ENCODE data around the gene MAP6.
"Not testable (repeated sequence)": the region's sequence is repeated elsewhere in the genome, so short reads cannot be mapped to it uniquely, and the experiment has no call there.

Gene MAP6

DNA sequence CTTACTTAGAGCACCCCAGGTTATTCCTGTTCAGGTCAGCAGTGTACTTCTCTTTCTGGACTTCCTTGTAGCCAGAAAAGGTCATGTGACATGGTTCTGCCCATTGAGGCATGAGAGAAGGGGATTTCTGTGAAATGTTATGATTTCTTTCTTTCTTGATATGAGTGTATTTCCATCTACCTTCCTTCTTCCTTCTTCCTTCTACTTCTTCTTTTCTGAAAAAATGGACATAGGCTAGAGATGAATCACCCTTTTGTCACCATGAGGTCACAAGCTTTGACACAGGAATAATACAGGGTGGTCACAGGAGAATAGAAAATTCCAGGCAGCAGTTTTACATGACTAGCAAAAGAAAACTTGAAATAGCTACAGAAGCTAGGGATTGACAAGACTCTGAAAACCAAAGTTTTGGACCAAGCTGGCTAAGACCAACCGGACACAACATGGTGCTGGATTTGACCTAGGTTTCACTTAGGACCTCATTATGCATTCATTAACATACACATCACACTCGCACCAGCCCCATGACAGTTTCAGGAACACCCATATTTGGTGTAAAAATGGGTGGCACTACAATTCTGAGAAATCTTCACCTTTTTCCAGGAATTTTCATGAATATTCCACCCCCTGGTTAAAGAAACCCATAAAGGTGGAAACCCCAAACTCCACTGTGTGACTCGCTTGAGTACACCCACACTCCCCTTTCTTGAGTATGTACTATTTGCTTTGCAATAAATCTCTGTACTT, 21.2 kb upstream of the MAP6 start:
- no peak overlapping the region for H3K4me3 Mint-ChIP-seq
- DNase-seq (ENCODE audit: low spot score in 2 of 2) (no peak), ATAC-seq (replicated peaks; ENCODE audit: extremely low read depth, poor library complexity, severe bottlenecking) (no peak)
- peaks cover 1% of the 10 kb centered on the region for H3K36me3 Mint-ChIP-seq (ENCODE audit: insufficient read depth)
- H3K9me3 Mint-ChIP-seq, result peaks cover 18% of the 10 kb centered on the region
- H3K27ac Mint-ChIP-seq (ENCODE audit: low read depth), result no peak overlapping the region
- peaks cover 93% of the 10 kb centered on the region for H3K27me3 Mint-ChIP-seq
- peaks cover 7% of the 10 kb centered on the region for H3K4me1 Mint-ChIP-seq

- not testable (repeated sequence) for ATAC-seq (replicated peaks; ENCODE audit: extremely low read depth, poor library complexity, severe bottlenecking); H3K27ac Mint-ChIP-seq (ENCODE audit: low read depth); H3K4me3 Mint-ChIP-seq; H3K36me3 Mint-ChIP-seq (ENCODE audit: insufficient read depth); H3K4me1 Mint-ChIP-seq; DNase-seq (ENCODE audit: low spot score in 2 of 2)
- Mint-ChIP-seq H3K9me3 (peaks cover 26% of the 10 kb centered on the region), H3K27me3 (peaks cover 79% of the 10 kb centered on the region)
Observed at GRCh38 chr11:75683856-75684255, 15.0 kb upstream of the MAP6 start.

GRCh38 chr11:75679566-75679965, 10.7 kb upstream of the MAP6 start:
- ATAC-seq (replicated peaks; ENCODE audit: extremely low read depth, poor library complexity, severe bottlenecking), result no peak
- Mint-ChIP-seq H3K4me1 (no peaks in the 10 kb centered on the region), H3K36me3 (ENCODE audit: insufficient read depth) (no peaks in the 10 kb centered on the region), H3K27ac (ENCODE audit: low read depth) (no peak overlapping the region), H3K9me3 (peaks cover 6% of the 10 kb centered on the region), H3K4me3 (no peak overlapping the region), H3K27me3 (peaks cover 64% of the 10 kb centered on the region)
- no peak for DNase-seq (ENCODE audit: low spot score in 2 of 2)

DNA sequence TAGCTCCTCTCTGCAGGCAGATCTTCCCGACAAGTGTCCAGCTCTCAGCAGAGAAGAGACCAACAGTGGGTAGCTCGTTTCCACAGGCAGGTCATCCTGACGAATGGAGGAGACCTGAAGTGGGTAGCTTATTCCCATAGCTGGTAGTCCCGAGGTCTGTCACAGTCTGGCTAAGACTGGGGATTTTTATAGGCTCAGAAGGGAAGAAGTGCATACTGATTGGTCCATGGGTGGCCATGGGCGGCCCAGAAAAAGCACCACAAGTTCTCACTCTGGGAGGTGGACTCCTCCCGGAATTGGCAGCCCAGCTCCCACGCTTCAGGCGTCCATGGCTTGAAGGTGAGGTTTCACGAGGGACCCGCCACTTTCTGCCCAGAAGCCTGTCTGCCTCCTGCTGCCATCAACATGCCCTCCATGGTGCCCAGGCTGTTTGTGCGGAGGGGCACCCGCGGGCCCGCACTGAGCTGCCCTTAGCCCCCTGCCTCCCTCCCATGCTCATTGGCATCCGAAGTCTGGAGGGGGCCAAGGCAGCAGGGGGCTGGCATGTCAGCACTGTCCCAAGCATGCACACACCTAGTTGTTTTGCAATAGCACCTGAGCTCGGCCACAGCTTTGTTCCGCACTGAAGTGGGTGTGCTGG, 9.9 kb upstream of the MAP6 start:
- Mint-ChIP-seq H3K4me1 (no peaks in the 10 kb centered on the region), H3K9me3 (peaks cover 6% of the 10 kb centered on the region), H3K27ac (ENCODE audit: low read depth) (no peak overlapping the region), H3K4me3 (no peak overlapping the region), H3K36me3 (ENCODE audit: insufficient read depth) (no peaks in the 10 kb centered on the region), H3K27me3 (peaks cover 56% of the 10 kb centered on the region)
- ATAC-seq (replicated peaks; ENCODE audit: extremely low read depth, poor library complexity, severe bottlenecking), result no peak
- DNase-seq (ENCODE audit: low spot score in 2 of 2), result no peak

GRCh38 chr11:75677909-75678308, 9.1 kb upstream of the MAP6 start:
- no peak for ATAC-seq (replicated peaks; ENCODE audit: extremely low read depth, poor library complexity, severe bottlenecking)
- Mint-ChIP-seq H3K4me3 (no peak overlapping the region), H3K4me1 (no peaks in the 10 kb centered on the region), H3K27me3 (peaks cover 48% of the 10 kb centered on the region), H3K36me3 (ENCODE audit: insufficient read depth) (no peaks in the 10 kb centered on the region), H3K9me3 (peaks cover 5% of the 10 kb centered on the region), H3K27ac (ENCODE audit: low read depth) (no peak overlapping the region)
- no peak for DNase-seq (ENCODE audit: low spot score in 2 of 2)

GRCh38 chr11:75677275-75677674, 8.4 kb upstream of the MAP6 start:
- Mint-ChIP-seq H3K9me3 (no peaks in the 10 kb centered on the region), H3K27me3 (peaks cover 48% of the 10 kb centered on the region), H3K27ac (ENCODE audit: low read depth) (no peak overlapping the region), H3K4me3 (no peak overlapping the region), H3K4me1 (no peaks in the 10 kb centered on the region), H3K36me3 (ENCODE audit: insufficient read depth) (no peaks in the 10 kb centered on the region)
- DNase-seq (ENCODE audit: low spot score in 2 of 2) (no peak), ATAC-seq (replicated peaks; ENCODE audit: extremely low read depth, poor library complexity, severe bottlenecking) (no peak)

DNA sequence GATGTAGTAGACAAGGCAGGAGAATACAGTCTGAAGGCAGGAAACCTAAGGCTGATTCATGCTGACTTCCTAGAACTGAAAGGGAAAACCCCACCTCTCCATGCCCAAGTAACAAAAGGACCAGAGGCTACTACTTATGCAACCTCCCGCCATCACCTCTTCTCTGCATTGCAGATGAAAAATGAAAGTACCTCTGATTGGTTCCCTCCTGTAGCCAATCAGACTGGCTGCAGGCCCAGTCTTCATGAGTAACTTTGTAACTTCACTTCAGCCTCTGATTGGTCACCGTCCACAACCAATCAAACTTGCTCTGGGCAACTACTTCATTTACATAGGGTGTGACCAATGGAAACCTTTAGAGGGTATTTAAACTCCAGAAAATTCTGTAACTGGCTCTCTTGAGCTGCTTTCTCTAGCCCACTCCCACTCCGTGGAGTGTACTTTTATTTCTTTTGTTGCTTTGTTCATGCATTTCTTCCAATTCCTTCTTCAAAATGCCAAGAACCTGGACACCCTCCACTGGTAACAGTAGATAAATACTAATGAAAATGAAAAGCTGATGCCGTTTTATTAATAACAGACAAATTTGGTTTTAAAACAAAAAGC, 5.2 kb upstream of the MAP6 start:
- Mint-ChIP-seq H3K36me3 (ENCODE audit: insufficient read depth) (no peaks in the 10 kb centered on the region), H3K27ac (ENCODE audit: low read depth) (no peak overlapping the region), H3K27me3 (peaks cover 63% of the 10 kb centered on the region), H3K9me3 (no peaks in the 10 kb centered on the region), H3K4me1 (no peaks in the 10 kb centered on the region), H3K4me3 (no peak overlapping the region)
- DNase-seq (ENCODE audit: low spot score in 2 of 2) (no peak), ATAC-seq (replicated peaks; ENCODE audit: extremely low read depth, poor library complexity, severe bottlenecking) (no peak)

- ATAC-seq (replicated peaks; ENCODE audit: extremely low read depth, poor library complexity, severe bottlenecking), result peak; percentile 30
- no peak for DNase-seq (ENCODE audit: low spot score in 2 of 2)
Observed at GRCh38 chr11:75667831-75668450, 897 bp downstream of the MAP6 start.

DNA sequence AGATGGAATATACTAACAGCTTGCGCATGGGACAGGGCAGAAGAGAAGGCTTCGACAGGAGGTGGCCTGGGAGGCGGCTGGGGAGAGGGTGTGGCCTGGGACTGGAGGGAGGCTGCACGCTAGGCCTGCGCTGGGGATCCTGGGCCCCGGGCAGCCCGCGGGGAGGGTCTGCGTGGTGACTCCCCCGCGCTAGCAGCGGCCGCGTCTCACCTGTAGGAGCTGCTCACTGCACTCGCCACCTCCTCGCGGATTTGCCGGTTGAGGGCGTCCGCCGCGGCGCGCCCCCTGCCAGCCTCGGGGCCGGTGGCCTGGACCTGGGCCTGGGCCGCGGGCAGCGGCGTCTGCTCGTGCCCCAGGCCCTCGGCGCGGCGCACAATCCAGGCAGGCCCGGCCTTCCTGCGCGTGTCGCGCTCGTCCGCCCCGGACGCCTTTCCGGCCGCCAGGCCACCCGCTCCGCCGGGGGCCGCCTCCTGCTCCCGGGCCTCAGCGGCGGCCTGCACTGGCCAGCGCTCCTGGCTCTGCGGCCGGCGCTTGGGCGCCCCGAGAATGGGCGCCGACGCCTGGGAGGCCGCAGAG, 1.5 kb downstream of the MAP6 start:
- no peak for ATAC-seq (replicated peaks; ENCODE audit: extremely low read depth, poor library complexity, severe bottlenecking)
- peaks cover 11% of the 10 kb centered on the region for H3K4me1 Mint-ChIP-seq
- peaks cover 88% of the 10 kb centered on the region for H3K27me3 Mint-ChIP-seq
- no peak for DNase-seq (ENCODE audit: low spot score in 2 of 2)
- no peaks in the 10 kb centered on the region for H3K36me3 Mint-ChIP-seq (ENCODE audit: insufficient read depth)
- H3K4me3 Mint-ChIP-seq, result peak overlapping the region; percentile 77
- no peaks in the 10 kb centered on the region for H3K9me3 Mint-ChIP-seq
- no peak overlapping the region for H3K27ac Mint-ChIP-seq (ENCODE audit: low read depth)

More at GRCh38 chr11:75667831-75668450, 897 bp downstream of the MAP6 start:
- H3K4me1 Mint-ChIP-seq, result peaks cover 11% of the 10 kb centered on the region
- H3K27ac Mint-ChIP-seq (ENCODE audit: low read depth), result peak overlapping the region; percentile 60
- no peaks in the 10 kb centered on the region for H3K9me3 Mint-ChIP-seq
- H3K36me3 Mint-ChIP-seq (ENCODE audit: insufficient read depth), result no peaks in the 10 kb centered on the region
- H3K4me3 Mint-ChIP-seq, result peak overlapping the region; percentile 79
- peaks cover 94% of the 10 kb centered on the region for H3K27me3 Mint-ChIP-seq

- peak overlapping the region; percentile 77 for H3K4me3 Mint-ChIP-seq
- H3K4me1 Mint-ChIP-seq, result peaks cover 11% of the 10 kb centered on the region
- DNase-seq (ENCODE audit: low spot score in 2 of 2) (no peak), ATAC-seq (replicated peaks; ENCODE audit: extremely low read depth, poor library complexity, severe bottlenecking) (no peak)
- H3K27me3 Mint-ChIP-seq, result peaks cover 75% of the 10 kb centered on the region
- no peaks in the 10 kb centered on the region for H3K9me3 Mint-ChIP-seq
- no peak overlapping the region for H3K27ac Mint-ChIP-seq (ENCODE audit: low read depth)
- H3K36me3 Mint-ChIP-seq (ENCODE audit: insufficient read depth), result no peaks in the 10 kb centered on the region
Observed at GRCh38 chr11:75665990-75666389, 2.8 kb downstream of the MAP6 start.

GRCh38 chr11:75665126-75665525, 3.7 kb downstream of the MAP6 start:
- Mint-ChIP-seq H3K27ac (ENCODE audit: low read depth) (no peak overlapping the region), H3K27me3 (peaks cover 73% of the 10 kb centered on the region), H3K36me3 (ENCODE audit: insufficient read depth) (no peaks in the 10 kb centered on the region), H3K4me3 (no peak overlapping the region), H3K4me1 (peaks cover 11% of the 10 kb centered on the region), H3K9me3 (no peaks in the 10 kb centered on the region)
- DNase-seq (ENCODE audit: low spot score in 2 of 2), result no peak
- ATAC-seq (replicated peaks; ENCODE audit: extremely low read depth, poor library complexity, severe bottlenecking), result no peak

GRCh38 chr11:75664389-75664788, 4.4 kb downstream of the MAP6 start:
- H3K36me3 Mint-ChIP-seq (ENCODE audit: insufficient read depth), result no peaks in the 10 kb centered on the region
- ATAC-seq (replicated peaks; ENCODE audit: extremely low read depth, poor library complexity, severe bottlenecking) (no peak), DNase-seq (ENCODE audit: low spot score in 2 of 2) (no peak)
- peaks cover 11% of the 10 kb centered on the region for H3K4me1 Mint-ChIP-seq
- H3K9me3 Mint-ChIP-seq, result no peaks in the 10 kb centered on the region
- no peak overlapping the region for H3K4me3 Mint-ChIP-seq
- H3K27ac Mint-ChIP-seq (ENCODE audit: low read depth), result no peak overlapping the region
- peaks cover 71% of the 10 kb centered on the region for H3K27me3 Mint-ChIP-seq
